Measurements from ENCODE around the gene TIAM2.

Gene TIAM2

DNA sequence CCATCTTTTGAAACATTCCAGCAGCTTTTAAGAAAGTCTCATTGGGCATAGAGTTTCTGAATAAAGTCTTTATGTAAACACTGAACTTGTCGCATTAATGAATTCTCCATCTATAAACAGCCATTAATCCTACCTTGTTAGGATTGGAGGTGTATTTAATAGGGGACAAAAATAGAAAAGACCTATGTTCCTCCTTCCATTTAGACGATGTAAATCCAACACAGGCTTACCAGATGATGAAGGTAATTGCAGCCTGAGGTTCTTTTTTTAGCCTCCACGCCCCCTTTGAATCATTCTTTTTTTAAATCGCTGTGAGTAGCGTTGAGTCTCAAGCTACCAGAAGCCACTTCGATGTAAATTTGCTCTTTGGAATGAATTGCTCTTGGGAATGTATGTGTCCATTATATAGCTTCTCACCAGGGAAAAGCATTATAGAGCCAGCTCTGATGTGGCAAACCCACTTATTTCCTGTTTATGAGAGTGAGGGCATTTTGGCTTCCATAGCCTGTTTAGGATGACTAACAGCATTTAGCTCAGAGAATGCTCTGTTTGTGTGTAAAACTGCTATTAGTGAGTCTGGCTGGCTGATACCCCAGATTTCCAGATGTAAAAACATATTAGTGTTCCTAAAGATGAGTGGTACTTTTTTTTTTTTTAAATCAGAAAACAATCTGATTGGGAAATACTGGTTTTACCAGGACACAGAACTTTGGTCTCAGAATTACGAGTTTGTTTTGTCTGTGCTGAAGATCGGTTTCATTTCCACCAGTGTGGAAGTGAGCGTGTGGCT lies 193.8 kb downstream of the TIAM2 start:
- Histone ChIP-seq H3K9me3 (no peaks in the 10 kb centered on the region), H3K4me1 (ENCODE audit: control insufficient read depth in 1 of 2, insufficient read depth in 1 of 2, low read depth in 1 of 2, low read length in 1 of 2) (peaks cover 0 to 11% of the 10 kb centered on the region in 2 experiments), H3K36me3 (no peaks in the 10 kb centered on the region), H3K27me3 (no peaks in the 10 kb centered on the region), H3K27ac (no peak overlapping the region), H3K4me3 (ENCODE audit: low read depth in 1 of 2, low read length in 1 of 2) (no peak overlapping the region)
- TF ChIP-seq, protein P1, sequence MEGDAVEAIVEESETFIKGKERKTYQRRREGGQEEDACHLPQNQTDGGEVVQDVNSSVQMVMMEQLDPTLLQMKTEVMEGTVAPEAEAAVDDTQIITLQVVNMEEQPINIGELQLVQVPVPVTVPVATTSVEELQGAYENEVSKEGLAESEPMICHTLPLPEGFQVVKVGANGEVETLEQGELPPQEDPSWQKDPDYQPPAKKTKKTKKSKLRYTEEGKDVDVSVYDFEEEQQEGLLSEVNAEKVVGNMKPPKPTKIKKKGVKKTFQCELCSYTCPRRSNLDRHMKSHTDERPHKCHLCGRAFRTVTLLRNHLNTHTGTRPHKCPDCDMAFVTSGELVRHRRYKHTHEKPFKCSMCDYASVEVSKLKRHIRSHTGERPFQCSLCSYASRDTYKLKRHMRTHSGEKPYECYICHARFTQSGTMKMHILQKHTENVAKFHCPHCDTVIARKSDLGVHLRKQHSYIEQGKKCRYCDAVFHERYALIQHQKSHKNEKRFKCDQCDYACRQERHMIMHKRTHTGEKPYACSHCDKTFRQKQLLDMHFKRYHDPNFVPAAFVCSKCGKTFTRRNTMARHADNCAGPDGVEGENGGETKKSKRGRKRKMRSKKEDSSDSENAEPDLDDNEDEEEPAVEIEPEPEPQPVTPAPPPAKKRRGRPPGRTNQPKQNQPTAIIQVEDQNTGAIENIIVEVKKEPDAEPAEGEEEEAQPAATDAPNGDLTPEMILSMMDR (IDR thresholded peaks at IDR 0.05), result no peak

DNA sequence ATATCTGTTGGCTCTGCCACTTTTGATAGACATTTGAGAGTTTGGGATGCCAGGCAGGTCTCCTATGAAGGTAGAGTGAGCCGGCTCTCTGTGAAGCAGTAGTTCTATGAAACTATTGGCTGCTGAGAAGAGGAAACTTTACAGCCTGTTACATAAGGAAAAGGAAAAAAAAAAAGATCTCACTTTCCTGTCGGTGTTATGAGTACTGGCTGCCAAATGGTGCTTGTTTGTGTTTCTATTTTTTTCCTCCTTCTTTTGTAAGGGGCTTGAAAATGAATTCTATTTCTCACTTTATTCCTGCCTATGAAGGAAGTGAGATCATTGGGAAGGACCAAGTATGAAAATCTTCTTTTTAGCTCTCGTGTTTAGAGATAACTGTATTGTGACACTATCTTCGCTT lies 195.6 kb downstream of the TIAM2 start:
- no peak overlapping the region for H3K4me3 ChIP-seq (ENCODE audit: low read depth in 1 of 2, low read length in 1 of 2)
- no peaks in the 10 kb centered on the region for H3K9me3 ChIP-seq
- peaks cover 0 to 1% of the 10 kb centered on the region in 2 experiments for H3K4me1 ChIP-seq (ENCODE audit: control insufficient read depth in 1 of 2, insufficient read depth in 1 of 2, low read depth in 1 of 2, low read length in 1 of 2)
- no peak overlapping the region for H3K27ac ChIP-seq
- TF ChIP-seq, protein P1 (IDR thresholded peaks at IDR 0.05), result no peak
- H3K36me3 ChIP-seq, result no peaks in the 10 kb centered on the region
- H3K27me3 ChIP-seq, result no peaks in the 10 kb centered on the region

DNA sequence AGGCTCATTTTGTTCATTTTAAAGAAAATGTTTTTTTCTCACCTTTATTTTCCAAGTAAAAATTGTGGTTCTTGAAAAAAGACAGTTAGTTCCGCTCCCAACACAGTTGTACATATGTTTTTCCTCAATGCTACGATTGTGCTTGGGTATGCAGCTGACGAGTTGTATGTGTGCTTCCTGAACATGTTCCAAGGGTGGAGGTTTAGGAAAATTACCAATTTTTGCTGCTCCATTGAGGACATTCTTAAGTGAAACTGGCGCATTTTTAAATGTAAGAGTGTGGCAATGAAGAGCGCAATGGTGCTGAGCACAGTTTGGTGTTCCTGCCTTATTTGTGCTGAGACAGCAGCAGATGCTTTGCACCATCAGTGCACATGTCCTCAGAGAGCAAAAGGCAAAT lies 198.4 kb downstream of the TIAM2 start:
- H3K27ac ChIP-seq, result no peak overlapping the region
- TF ChIP-seq, protein P1 (IDR thresholded peaks at IDR 0.05), result no peak
- H3K9me3 ChIP-seq, result no peaks in the 10 kb centered on the region
- no peak overlapping the region for H3K4me3 ChIP-seq (ENCODE audit: low read depth in 1 of 2, low read length in 1 of 2)
- H3K4me1 ChIP-seq (ENCODE audit: control insufficient read depth in 1 of 2, insufficient read depth in 1 of 2, low read depth in 1 of 2, low read length in 1 of 2), result no peaks in the 10 kb centered on the region
- H3K36me3 ChIP-seq, result no peaks in the 10 kb centered on the region
- no peaks in the 10 kb centered on the region for H3K27me3 ChIP-seq

DNA sequence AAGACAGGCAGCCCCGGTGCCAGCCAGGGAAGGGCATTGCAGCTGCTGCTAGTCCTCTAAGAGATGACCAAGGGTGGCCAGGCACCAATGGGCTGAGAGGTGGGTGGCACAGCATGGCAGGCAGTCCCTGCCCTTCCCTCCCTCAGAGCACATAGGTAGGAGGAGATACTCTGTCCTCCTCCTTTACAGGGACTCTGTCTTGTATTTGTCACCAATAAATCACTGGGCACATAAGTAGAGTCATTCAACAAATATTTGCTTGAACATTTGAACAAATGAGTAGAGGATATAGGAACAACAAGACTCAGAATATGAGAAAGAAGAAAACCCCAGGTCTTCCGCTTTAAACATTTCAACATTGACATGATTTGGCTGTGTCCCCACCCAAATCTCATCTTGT lies 199.3 kb downstream of the TIAM2 start:
- Histone ChIP-seq H3K27ac (no peak overlapping the region), H3K4me3 (ENCODE audit: low read depth in 1 of 2, low read length in 1 of 2) (no peak overlapping the region), H3K27me3 (no peaks in the 10 kb centered on the region), H3K4me1 (ENCODE audit: control insufficient read depth in 1 of 2, insufficient read depth in 1 of 2, low read depth in 1 of 2, low read length in 1 of 2) (no peaks in the 10 kb centered on the region), H3K36me3 (no peaks in the 10 kb centered on the region), H3K9me3 (no peaks in the 10 kb centered on the region)
- TF ChIP-seq, protein P1 (IDR thresholded peaks at IDR 0.05), result no peak

DNA sequence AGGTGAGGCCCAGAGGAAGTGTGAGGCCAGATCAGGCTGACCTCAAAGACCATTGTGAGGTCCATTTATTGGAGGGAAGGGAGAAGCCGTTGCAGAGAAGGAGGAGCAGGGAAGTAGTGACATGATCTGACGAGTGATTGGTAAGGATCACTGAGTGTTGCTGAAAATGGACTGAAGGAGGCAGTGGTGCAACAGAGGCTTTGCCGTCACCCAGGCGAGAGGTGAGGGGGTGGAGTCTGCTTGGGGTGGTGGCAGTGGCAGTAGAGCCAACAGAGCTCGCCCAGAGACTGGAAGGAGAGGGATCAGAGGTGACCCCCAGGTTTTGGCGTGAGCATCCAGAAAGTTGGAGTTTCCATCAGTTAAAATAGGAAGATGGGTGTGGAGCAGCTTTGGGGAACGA lies 200.8 kb downstream of the TIAM2 start:
- H3K27me3 ChIP-seq, result no peaks in the 10 kb centered on the region

More for the DNA sequence above, 200.8 kb downstream of the TIAM2 start:
- H3K27ac ChIP-seq, result no peak overlapping the region
- no peaks in the 10 kb centered on the region for H3K36me3 ChIP-seq
- no peaks in the 10 kb centered on the region for H3K9me3 ChIP-seq
- no peak overlapping the region for H3K4me3 ChIP-seq (ENCODE audit: low read depth in 1 of 2, low read length in 1 of 2)
- TF ChIP-seq, protein P1 (IDR thresholded peaks at IDR 0.05), result no peak
- no peaks in the 10 kb centered on the region for H3K4me1 ChIP-seq (ENCODE audit: control insufficient read depth in 1 of 2, insufficient read depth in 1 of 2, low read depth in 1 of 2, low read length in 1 of 2)

Measured in neutrophil (primary cell).